RWPE2 (cell line): ENCODE results near the gene ZFAND3.
A peak's percentile ranks its signal among the peaks of the same experiment; 100 is the strongest.

Experiments
- ATAC-seq: fragments of 200-7000 bp; cut with Tn5 transposase; 3 replicates; pipeline ENCODE4 v1.9.1; 2021; ENCODE audit warnings: low read depth
- DNase-seq: peaks from one replicate; pipeline ENCODE4 v3.0.0-alpha.2; 2020; ENCODE audit warnings: low spot score
- H3K27ac ChIP-seq: fragments of 450-650 bp; 2 replicates; pipeline ENCODE4 v1.5.1; 2017; ENCODE audit warnings: mild to moderate bottlenecking; ENCODE audit not compliant: poor library complexity, severe bottlenecking
- H3K27me3 ChIP-seq: fragments of 250-450 bp; sonication (Bioruptor Pico); 2 replicates; pipeline ENCODE4 v1.5.1; 2021; ENCODE audit warnings: mild to moderate bottlenecking, moderate library complexity; ENCODE audit not compliant: insufficient read depth, poor library complexity, severe bottlenecking
- H3K36me3 ChIP-seq: fragments of 250-450 bp; sonication (Bioruptor Pico); 2 replicates; pipeline ENCODE4 v1.5.1; 2020; ENCODE audit warnings: low read depth, mild to moderate bottlenecking, moderate library complexity
- H3K4me1 ChIP-seq: fragments of 250-450 bp; sonication (Bioruptor Pico); 2 replicates; pipeline ENCODE4 v1.5.1; 2021; ENCODE audit warnings: mild to moderate bottlenecking, moderate library complexity; ENCODE audit not compliant: insufficient read depth, poor library complexity, severe bottlenecking
- H3K4me3 ChIP-seq: fragments of 250-450 bp; sonication (Bioruptor Pico); 2 replicates; pipeline ENCODE4 v1.5.1; 2021; ENCODE audit warnings: mild to moderate bottlenecking, moderate library complexity; ENCODE audit not compliant: severe bottlenecking
- H3K9me3 ChIP-seq: fragments of 250-450 bp; sonication (Bioruptor Pico); 2 replicates; pipeline ENCODE4 v1.5.1; 2021; ENCODE audit warnings: mild to moderate bottlenecking, moderate library complexity; ENCODE audit not compliant: severe bottlenecking
- CTCF ChIP-seq: fragments of 450-650 bp; IDR thresholded peaks from one replicate; pipeline ENCODE4 v1.5.1; 2017; ENCODE audit warnings: mild to moderate bottlenecking, moderate library complexity; ENCODE audit not compliant: poor library complexity, severe bottlenecking

Gene ZFAND3

GRCh38 chr6:38179794-38180430, 360.4 kb downstream of the ZFAND3 start:
- Histone ChIP-seq H3K4me3 (no peak overlapping the region), H3K4me1 (no peaks in the 10 kb centered on the region), H3K27ac (no peak overlapping the region), H3K9me3 (no peaks in the 10 kb centered on the region), H3K27me3 (no peaks in the 10 kb centered on the region), H3K36me3 (no peaks in the 10 kb centered on the region)
- peak; percentile 40; the same call in 2 of the 3 replicates for ATAC-seq
- no peak for DNase-seq
- no peak for TF ChIP-seq CTCF

- no peaks in the 10 kb centered on the region for H3K9me3 ChIP-seq
- no peaks in the 10 kb centered on the region for H3K4me1 ChIP-seq
- ATAC-seq (no peak), DNase-seq (no peak)
- no peaks in the 10 kb centered on the region for H3K27me3 ChIP-seq
- no peaks in the 10 kb centered on the region for H3K36me3 ChIP-seq
- H3K27ac ChIP-seq = no peak overlapping the region
- TF ChIP-seq CTCF = no peak
- no peak overlapping the region for H3K4me3 ChIP-seq
Observed at GRCh38 chr6:38180586-38180985, 361.1 kb downstream of the ZFAND3 start.

- no peak for TF ChIP-seq CTCF
- H3K9me3 ChIP-seq = no peaks in the 10 kb centered on the region
- H3K4me1 ChIP-seq = no peaks in the 10 kb centered on the region
- no peaks in the 10 kb centered on the region for H3K36me3 ChIP-seq
- H3K27me3 ChIP-seq = no peaks in the 10 kb centered on the region
- DNase-seq (no peak), ATAC-seq (no peak)
- H3K27ac ChIP-seq = no peak overlapping the region
- no peak overlapping the region for H3K4me3 ChIP-seq
Observed at GRCh38 chr6:38182426-38182825, 362.9 kb downstream of the ZFAND3 start.

- no peak overlapping the region for H3K4me3 ChIP-seq
Observed at GRCh38 chr6:38183856-38184584, 364.5 kb downstream of the ZFAND3 start.

More at GRCh38 chr6:38183856-38184584, 364.5 kb downstream of the ZFAND3 start:
- H3K27me3 ChIP-seq = no peaks in the 10 kb centered on the region
- no peaks in the 10 kb centered on the region for H3K36me3 ChIP-seq
- no peak for ATAC-seq
- no peak for TF ChIP-seq CTCF
- no peak for DNase-seq
- H3K27ac ChIP-seq = no peak overlapping the region
- no peaks in the 10 kb centered on the region for H3K9me3 ChIP-seq
- no peaks in the 10 kb centered on the region for H3K4me1 ChIP-seq
